ENCODE measurements around the gene TOR2A.
"Not testable (repeated sequence)": the region's sequence is repeated elsewhere in the genome, so short reads cannot be mapped to it uniquely, and the experiment has no call there.

The TOR2A gene

GRCh38 chr9:127734747-127735529, at the start of gene TOR2A:
Gene TOR2A (minus strand): TSS chr9:127735294. CDS start chr9:127735270, 24 bp downstream.
- Mint-ChIP-seq H3K9me3 (no peaks in the 10 kb centered on the region), H3K4me3 (peak within 1 kb of the TSS; percentile 76 to 85), H3K27ac (peak within 1 kb of the TSS; percentile 80 to 89), H3K4me1 (peaks cover 11% of the 10 kb centered on the region), H3K27me3 (no peaks in the 10 kb centered on the region)
- ATAC-seq (peak; percentile 92), DNase-seq (peak; percentile 97 to 98)

DNA sequence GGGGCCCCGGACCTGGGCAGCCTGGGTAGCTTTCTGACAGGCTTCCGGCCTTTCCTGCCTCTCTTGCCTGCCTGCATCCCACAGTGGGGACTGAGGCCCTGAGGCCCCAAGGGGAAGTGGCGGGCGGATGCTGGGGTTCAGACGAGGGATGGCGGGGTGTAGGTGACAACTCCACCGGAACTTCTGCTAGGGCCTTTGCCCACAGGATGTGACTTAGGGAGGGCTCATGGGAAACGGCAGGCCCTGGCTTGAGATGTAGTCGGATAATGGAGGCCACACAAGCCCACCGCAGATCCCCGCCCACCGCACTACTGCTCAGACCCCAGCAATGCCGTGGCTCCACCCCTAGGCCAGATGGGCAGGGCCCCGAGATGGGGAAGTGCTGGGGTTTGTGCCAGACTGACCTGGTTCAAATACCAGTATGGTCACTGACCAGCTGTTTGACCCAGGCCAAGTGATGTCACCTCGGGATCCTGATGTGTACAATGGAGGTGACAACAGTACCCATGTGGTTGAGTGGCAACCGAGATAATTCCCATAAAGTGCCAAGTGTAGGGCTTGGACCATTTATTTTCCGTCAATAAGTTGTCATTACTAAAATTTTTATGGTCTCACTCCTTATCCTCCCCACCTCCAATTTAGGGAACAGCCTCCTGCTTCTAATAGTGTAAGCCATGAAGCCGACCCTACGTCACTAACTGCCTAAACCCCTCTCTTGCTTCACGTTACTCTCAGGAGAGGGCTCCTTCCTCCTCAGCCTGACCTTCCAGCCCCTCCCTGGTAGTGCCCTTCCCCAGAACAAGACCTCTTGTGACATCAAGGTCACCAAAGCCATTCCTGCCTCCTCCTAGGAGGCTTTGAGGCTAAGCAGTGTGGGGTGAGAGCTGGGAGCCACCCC, 48.3 kb upstream of the TOR2A start:
- H3K27me3 Mint-ChIP-seq, result no peaks in the 10 kb centered on the region
- peak overlapping the region; percentile 98 to 99 for H3K27ac Mint-ChIP-seq
- DNase-seq, result peak; percentile 76 to 89
- H3K9me3 Mint-ChIP-seq, result no peaks in the 10 kb centered on the region
- peaks cover 81% of the 10 kb centered on the region for H3K4me1 Mint-ChIP-seq
- H3K4me3 Mint-ChIP-seq, result peak overlapping the region; percentile 82 to 91
- peak; percentile 41 for ATAC-seq

DNA sequence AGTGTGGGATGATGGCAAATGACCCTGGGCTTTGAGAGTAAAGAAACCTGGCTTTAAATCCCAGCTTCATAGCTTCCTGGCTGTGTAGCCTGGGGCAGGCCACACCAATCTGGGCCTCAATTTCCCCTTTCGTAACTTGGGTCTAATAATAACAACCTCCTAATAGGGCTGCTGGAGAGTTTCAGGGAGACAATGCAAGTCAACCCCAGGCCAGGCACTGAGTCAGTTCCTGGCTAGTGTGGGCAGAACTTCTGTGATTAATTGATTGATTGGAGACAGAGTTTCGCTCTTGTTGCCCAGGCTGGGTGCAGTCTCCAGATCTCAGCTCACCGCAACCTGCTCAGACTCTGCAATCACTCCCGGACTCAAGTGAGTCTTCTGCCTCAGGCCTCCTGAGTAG, 46.7 kb upstream of the TOR2A start:
- Mint-ChIP-seq H3K27me3 (no peaks in the 10 kb centered on the region), H3K27ac (peak overlapping the region; percentile 95 to 98), H3K4me3 (peak overlapping the region; percentile 48 to 61), H3K4me1 (peaks cover 74% of the 10 kb centered on the region), H3K9me3 (no peaks in the 10 kb centered on the region)
- no peak for ATAC-seq
- DNase-seq, result no peak

DNA sequence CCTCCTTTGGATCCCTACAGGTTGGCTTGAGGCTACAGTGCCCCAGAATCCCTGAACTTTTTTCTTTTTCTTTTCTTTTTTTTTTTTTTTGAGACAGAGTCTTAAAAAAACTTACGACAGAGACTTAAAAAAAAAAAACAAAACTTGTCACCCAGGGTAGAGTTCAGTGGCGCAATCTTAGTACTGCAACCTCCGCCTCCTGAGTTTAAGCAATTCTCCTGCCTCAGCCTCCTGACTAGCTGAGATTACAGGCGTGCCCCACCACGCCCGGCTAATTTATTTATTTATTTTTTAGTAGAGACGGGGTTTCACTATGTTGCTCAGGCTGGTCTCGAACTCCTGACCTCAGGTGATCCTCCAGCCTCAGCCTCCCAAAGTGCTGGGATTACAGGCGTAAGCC, 45.8 kb upstream of the TOR2A start:
- DNase-seq, result not testable (repeated sequence)

DNA sequence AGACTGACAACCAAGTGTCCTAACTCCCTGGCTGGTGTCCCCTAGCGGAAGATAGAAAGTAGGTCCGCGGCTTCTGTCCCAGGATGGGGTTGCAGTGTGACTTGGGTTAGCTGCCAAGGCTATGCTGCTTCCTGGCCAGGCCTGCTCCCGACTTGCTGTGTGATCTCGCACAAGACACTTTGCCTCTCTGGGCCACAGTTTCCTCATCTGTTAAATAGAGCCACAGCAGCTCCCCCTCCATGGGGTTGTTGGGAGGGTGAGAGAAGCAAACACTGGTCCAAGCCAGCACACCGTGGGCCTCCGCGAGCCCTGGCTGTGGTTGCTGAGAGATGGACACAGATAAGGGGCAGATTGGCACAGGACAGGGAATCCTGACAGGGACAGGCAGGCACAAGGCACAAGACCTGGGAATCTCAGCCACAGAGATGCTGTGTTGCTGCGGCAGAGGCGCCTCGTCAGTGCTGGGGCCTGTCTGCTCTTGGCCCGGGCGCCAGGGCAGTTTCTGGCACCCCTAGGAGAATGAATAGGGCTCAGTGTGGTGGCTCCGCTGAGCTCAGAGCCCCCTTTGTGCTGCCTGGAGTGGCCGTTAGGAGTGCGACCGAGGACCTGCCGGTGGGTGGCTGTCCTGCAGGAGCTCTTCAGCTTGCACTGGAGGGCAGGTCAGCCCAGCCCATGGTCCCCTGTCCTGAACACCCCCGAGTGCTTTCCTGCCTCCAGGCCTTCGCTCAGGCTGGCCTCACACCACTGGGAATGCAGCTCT, 45.2 kb upstream of the TOR2A start:
- no peaks in the 10 kb centered on the region for H3K27me3 Mint-ChIP-seq
- no peaks in the 10 kb centered on the region for H3K9me3 Mint-ChIP-seq
- no peak for DNase-seq
- peak overlapping the region; percentile 98 to 100 for H3K27ac Mint-ChIP-seq
- H3K4me1 Mint-ChIP-seq, result peaks cover 78% of the 10 kb centered on the region
- H3K4me3 Mint-ChIP-seq, result peak overlapping the region in 1 of 2 donors; percentile 96
- no peak for ATAC-seq

More for the DNA sequence above, 45.8 kb upstream of the TOR2A start:
- Mint-ChIP-seq H3K27ac (peak overlapping the region; percentile 69 to 77), H3K4me1 (peaks cover 78% of the 10 kb centered on the region)
- H3K9me3 Mint-ChIP-seq, H3K27me3 Mint-ChIP-seq, H3K4me3 Mint-ChIP-seq, ATAC-seq: not testable (repeated sequence)

GRCh38 chr9:127779136-127779981, 44.3 kb upstream of the TOR2A start:
- no peaks in the 10 kb centered on the region for H3K9me3 Mint-ChIP-seq
- peak overlapping the region; percentile 96 to 97 for H3K4me3 Mint-ChIP-seq
- peak; percentile 78 to 91 for DNase-seq
- peak overlapping the region; percentile 98 to 100 for H3K27ac Mint-ChIP-seq
- peaks cover 77% of the 10 kb centered on the region for H3K4me1 Mint-ChIP-seq
- ATAC-seq, result peak; percentile 82
- H3K27me3 Mint-ChIP-seq, result no peaks in the 10 kb centered on the region

GRCh38 chr9:127778280-127779135, 43.4 kb upstream of the TOR2A start, which contains the start of gene SH2D3C:
Gene SH2D3C (minus strand): TSS chr9:127778666. CDS start chr9:127778627, 39 bp downstream.
- Mint-ChIP-seq H3K4me3 (peak within 1 kb of the TSS; percentile 96 to 97), H3K9me3 (no peaks in the 10 kb centered on the region), H3K27ac (peak within 1 kb of the TSS; percentile 99 to 100), H3K4me1 (peaks cover 77% of the 10 kb centered on the region), H3K27me3 (no peaks in the 10 kb centered on the region)
- DNase-seq (peak; percentile 75 to 83), ATAC-seq (peak; percentile 65)

- peak overlapping the region; percentile 96 to 97 for H3K4me3 Mint-ChIP-seq
- peak overlapping the region; percentile 99 for H3K27ac Mint-ChIP-seq
- H3K27me3 Mint-ChIP-seq, result no peaks in the 10 kb centered on the region
- peaks cover 75% of the 10 kb centered on the region for H3K4me1 Mint-ChIP-seq
- H3K9me3 Mint-ChIP-seq, result no peaks in the 10 kb centered on the region
- ATAC-seq (no peak), DNase-seq (peak; percentile 25 to 44)
These were observed 42.4 kb upstream of the TOR2A start for GRCh38 chr9:127777368-127777980.

- Mint-ChIP-seq H3K4me1 (peaks cover 75% of the 10 kb centered on the region), H3K27me3 (no peaks in the 10 kb centered on the region), H3K27ac (peak overlapping the region; percentile 99), H3K4me3 (peak overlapping the region; percentile 96 to 97), H3K9me3 (no peaks in the 10 kb centered on the region)
- ATAC-seq, result no peak
- DNase-seq, result no peak
These were observed 41.8 kb upstream of the TOR2A start for GRCh38 chr9:127776924-127777289.

GRCh38 chr9:127776195-127776923, 41.3 kb upstream of the TOR2A start:
- Mint-ChIP-seq H3K9me3 (no peaks in the 10 kb centered on the region), H3K27me3 (no peaks in the 10 kb centered on the region), H3K4me1 (peaks cover 75% of the 10 kb centered on the region), H3K27ac (peak overlapping the region; percentile 99), H3K4me3 (peak overlapping the region; percentile 96 to 97)
- DNase-seq (peak; percentile 77 to 85), ATAC-seq (peak; percentile 49)

GRCh38 chr9:127773981-127774380, 38.9 kb upstream of the TOR2A start:
- no peaks in the 10 kb centered on the region for H3K27me3 Mint-ChIP-seq
- ATAC-seq (no peak), DNase-seq (no peak)
- no peak overlapping the region for H3K4me3 Mint-ChIP-seq
- H3K4me1 Mint-ChIP-seq, result peaks cover 77% of the 10 kb centered on the region
- H3K27ac Mint-ChIP-seq, result peak overlapping the region in 1 of 2 donors; percentile 31
- no peaks in the 10 kb centered on the region for H3K9me3 Mint-ChIP-seq

DNA sequence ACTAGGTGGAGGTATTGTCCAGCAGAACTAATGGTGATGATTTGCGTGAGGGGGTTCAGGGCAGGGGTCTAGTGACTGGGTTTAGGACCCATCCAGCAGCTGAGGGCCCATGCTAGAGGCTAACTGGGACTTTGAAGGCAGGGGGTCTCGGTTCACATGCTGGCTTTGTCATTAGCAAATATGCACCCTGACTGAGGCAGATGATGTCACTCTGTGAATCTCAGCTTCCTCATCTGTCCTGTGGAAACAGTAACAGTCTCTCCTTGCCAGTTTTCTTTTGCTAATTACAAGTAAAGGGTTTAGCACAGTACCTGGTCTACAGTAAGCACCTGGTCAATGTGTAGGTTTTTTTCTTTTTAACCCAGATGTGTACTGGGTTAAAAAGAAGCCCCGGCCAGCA, 38.2 kb upstream of the TOR2A start:
- no peak for DNase-seq
- Mint-ChIP-seq H3K27me3 (no peaks in the 10 kb centered on the region), H3K4me1 (peaks cover 81% of the 10 kb centered on the region), H3K9me3 (no peaks in the 10 kb centered on the region), H3K27ac (no peak overlapping the region), H3K4me3 (no peak overlapping the region)
- ATAC-seq, result no peak

GRCh38 chr9:127772603-127773002, 37.5 kb upstream of the TOR2A start:
- no peak overlapping the region for H3K4me3 Mint-ChIP-seq
- no peaks in the 10 kb centered on the region for H3K27me3 Mint-ChIP-seq
- ATAC-seq (no peak), DNase-seq (no peak)
- peaks cover 86% of the 10 kb centered on the region for H3K4me1 Mint-ChIP-seq
- H3K9me3 Mint-ChIP-seq, result no peaks in the 10 kb centered on the region
- no peak overlapping the region for H3K27ac Mint-ChIP-seq

Data from stimulated activated naive CD8-positive, alpha-beta T cell treated with anti-CD3 and anti-CD28 coated beads, Interleukin-15, amount 100 ng/mL, for 72 hours (primary cell).